Adipocyte (in vitro differentiated cells): ENCODE results near the gene ELK3.
A peak's percentile ranks its signal among the peaks of the same experiment; 100 is the strongest.

Source experiments
- DNase-seq: peaks from one replicate; pipeline ENCODE4 v3.0.0-alpha.2; 2015; ENCODE audit warnings: low read depth
- H3K27me3 ChIP-seq: replicated peaks from 2 replicates; pipeline ENCODE4 v1.7.0; 2013; ENCODE audit warnings: mild to moderate bottlenecking, low read length, moderate library complexity; ENCODE audit not compliant: control insufficient read depth, insufficient read depth
- H3K36me3 ChIP-seq: 2 replicates; pipeline ENCODE4 v1.7.0; 2013; ENCODE audit warnings: low read length, mild to moderate bottlenecking, moderate library complexity; ENCODE audit not compliant: control insufficient read depth, insufficient read depth, severe bottlenecking
- H3K4me1 ChIP-seq: 2 replicates; pipeline ENCODE4 v1.7.0; 2013; ENCODE audit warnings: mild to moderate bottlenecking, low read length, moderate library complexity; ENCODE audit not compliant: control insufficient read depth, insufficient read depth
- H3K4me3 ChIP-seq: 2 replicates; pipeline ENCODE4 v1.7.0; 2013; ENCODE audit warnings: mild to moderate bottlenecking, low read length, moderate library complexity
- H3K9ac ChIP-seq: 2 replicates; pipeline ENCODE4 v1.7.0; 2013; ENCODE audit warnings: mild to moderate bottlenecking, low read length, moderate library complexity
- H3K9me3 ChIP-seq: 2 replicates; pipeline ENCODE4 v1.7.0; 2013; ENCODE audit warnings: mild to moderate bottlenecking, low read length, moderate library complexity; ENCODE audit not compliant: control insufficient read depth

ELK3 gene

GRCh38 chr12:96193725-96194575, at the start of gene ELK3:
ELK3 (plus strand) TSS chr12:96194375.
- Histone ChIP-seq H3K4me3 (peak within 1 kb of the TSS; percentile 97), H3K9ac (peak within 1 kb of the TSS; percentile 95), H3K4me1 (peaks cover 23% of the 10 kb centered on the region), H3K36me3 (no peaks in the 10 kb centered on the region), H3K27me3 (no peaks in the 10 kb centered on the region), H3K9me3 (no peaks in the 10 kb centered on the region)
- DNase-seq, result peak; percentile 80

GRCh38 chr12:96146747-96147146, 47.4 kb upstream of the ELK3 start:
- Histone ChIP-seq H3K27me3 (no peaks in the 10 kb centered on the region), H3K36me3 (no peaks in the 10 kb centered on the region), H3K9ac (no peak overlapping the region), H3K4me1 (no peaks in the 10 kb centered on the region), H3K4me3 (no peak overlapping the region), H3K9me3 (no peaks in the 10 kb centered on the region)
- no peak for DNase-seq

- no peaks in the 10 kb centered on the region for H3K27me3 ChIP-seq
- DNase-seq, result no peak
- H3K4me1 ChIP-seq, result no peaks in the 10 kb centered on the region
- no peak overlapping the region for H3K4me3 ChIP-seq
- H3K9ac ChIP-seq, result no peak overlapping the region
- no peaks in the 10 kb centered on the region for H3K36me3 ChIP-seq
- no peaks in the 10 kb centered on the region for H3K9me3 ChIP-seq
Observed at GRCh38 chr12:96150442-96150841, 43.7 kb upstream of the ELK3 start.

DNA sequence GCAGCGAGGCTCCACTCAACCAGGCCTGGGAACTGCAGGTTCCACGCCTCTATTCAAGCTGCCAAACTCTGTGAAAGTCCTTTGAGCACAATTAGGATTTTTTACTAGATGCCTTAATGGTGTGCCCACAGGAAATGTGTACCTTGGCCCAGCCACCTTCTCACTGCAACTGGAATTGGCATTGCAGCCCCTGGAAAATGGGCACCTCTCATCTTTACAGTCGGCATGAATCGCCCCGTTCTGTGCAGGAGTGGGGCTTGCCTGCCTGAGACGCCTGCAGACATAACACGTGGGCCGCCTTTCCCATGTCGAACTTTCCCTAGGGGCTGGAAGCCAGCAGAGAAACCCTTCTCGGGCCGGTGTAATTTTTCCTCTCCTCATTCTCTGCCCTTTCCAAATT, 42.0 kb upstream of the ELK3 start:
- no peak overlapping the region for H3K4me3 ChIP-seq
- no peaks in the 10 kb centered on the region for H3K27me3 ChIP-seq
- no peaks in the 10 kb centered on the region for H3K36me3 ChIP-seq
- no peaks in the 10 kb centered on the region for H3K4me1 ChIP-seq
- H3K9me3 ChIP-seq, result no peaks in the 10 kb centered on the region
- no peak overlapping the region for H3K9ac ChIP-seq
- DNase-seq, result no peak

DNA sequence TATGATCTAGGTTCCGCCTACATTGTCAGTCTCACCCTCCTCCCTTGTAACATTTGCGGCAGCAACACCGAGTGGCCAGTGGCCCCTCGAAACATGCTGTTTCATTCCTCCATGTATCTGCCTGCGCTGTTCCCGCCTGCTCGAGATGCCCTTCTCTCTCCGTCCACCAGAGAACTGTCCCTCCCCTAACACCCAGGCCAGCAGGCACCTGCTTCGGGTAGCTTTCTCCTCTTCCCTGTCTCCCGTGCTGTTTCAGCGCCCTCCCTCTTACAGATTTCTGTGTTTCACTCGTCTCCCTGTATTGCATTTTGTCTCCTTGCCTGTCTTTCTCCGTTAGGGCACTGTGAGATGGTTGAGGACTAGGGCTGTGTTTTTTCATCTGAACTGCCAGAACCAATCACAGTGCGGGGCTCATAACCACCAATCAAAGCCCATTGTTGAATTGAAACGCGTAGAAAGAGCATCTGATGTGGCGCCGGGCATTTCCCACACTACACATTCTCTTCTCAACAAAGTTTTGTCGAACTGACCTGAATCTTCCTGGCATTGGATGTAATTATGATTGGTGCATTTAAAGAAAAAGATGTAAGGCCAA, 40.9 kb upstream of the ELK3 start:
- Histone ChIP-seq H3K4me1 (no peaks in the 10 kb centered on the region), H3K27me3 (no peaks in the 10 kb centered on the region), H3K36me3 (no peaks in the 10 kb centered on the region), H3K4me3 (no peak overlapping the region), H3K9me3 (no peaks in the 10 kb centered on the region), H3K9ac (no peak overlapping the region)
- DNase-seq, result no peak

DNA sequence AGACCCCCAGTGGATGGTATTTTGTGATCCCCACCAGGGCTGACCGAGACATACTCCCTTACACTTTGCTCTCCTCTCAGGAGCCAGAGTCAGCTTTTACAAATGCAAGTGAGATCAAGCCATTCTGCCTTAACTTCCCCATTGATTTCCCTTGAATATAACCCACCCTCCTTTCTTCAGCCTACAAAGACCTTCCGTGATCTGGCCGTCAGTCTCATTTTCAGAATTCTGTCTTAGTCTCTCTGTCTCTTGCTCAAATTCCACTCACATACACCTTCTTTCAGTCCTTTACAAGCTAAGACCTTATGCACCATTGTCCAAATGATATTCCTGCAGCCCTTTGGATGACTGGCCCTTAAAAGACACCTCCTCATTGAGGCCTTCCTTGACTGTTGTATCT, 39.0 kb upstream of the ELK3 start:
- Histone ChIP-seq H3K36me3 (no peaks in the 10 kb centered on the region), H3K27me3 (peaks cover 3% of the 10 kb centered on the region), H3K9me3 (no peaks in the 10 kb centered on the region), H3K4me1 (no peaks in the 10 kb centered on the region), H3K4me3 (no peak overlapping the region), H3K9ac (no peak overlapping the region)
- DNase-seq, result no peak

DNA sequence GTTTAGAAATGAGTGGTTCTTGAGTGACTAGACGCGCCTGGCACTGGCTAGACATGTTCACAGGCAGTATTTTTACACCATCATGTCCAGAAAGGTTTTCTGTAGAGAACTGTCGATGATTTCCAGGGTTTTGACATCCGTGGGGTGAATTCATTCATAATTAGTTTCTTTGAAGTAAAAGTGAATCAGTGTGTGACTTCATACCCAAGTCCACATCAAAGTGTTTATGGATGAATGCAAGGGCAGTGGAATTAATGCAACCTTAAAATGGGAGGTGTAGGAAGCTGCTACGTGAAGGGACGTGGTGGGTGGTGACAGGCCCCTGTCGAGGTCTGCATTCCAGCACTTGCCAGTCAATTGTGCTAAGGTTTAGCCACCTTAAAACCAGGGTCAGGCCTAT, 38.4 kb upstream of the ELK3 start:
- no peak overlapping the region for H3K9ac ChIP-seq
- H3K27me3 ChIP-seq, result peaks cover 4% of the 10 kb centered on the region
- no peak overlapping the region for H3K4me3 ChIP-seq
- no peak for DNase-seq
- no peaks in the 10 kb centered on the region for H3K36me3 ChIP-seq
- H3K9me3 ChIP-seq, result no peaks in the 10 kb centered on the region
- no peaks in the 10 kb centered on the region for H3K4me1 ChIP-seq

- no peaks in the 10 kb centered on the region for H3K4me1 ChIP-seq
- H3K27me3 ChIP-seq, result peaks cover 4% of the 10 kb centered on the region
- H3K9me3 ChIP-seq, result no peaks in the 10 kb centered on the region
- H3K9ac ChIP-seq, result no peak overlapping the region
- no peak for DNase-seq
- no peak overlapping the region for H3K4me3 ChIP-seq
- H3K36me3 ChIP-seq, result no peaks in the 10 kb centered on the region
Observed at GRCh38 chr12:96156211-96156610, 38.0 kb upstream of the ELK3 start.

DNA sequence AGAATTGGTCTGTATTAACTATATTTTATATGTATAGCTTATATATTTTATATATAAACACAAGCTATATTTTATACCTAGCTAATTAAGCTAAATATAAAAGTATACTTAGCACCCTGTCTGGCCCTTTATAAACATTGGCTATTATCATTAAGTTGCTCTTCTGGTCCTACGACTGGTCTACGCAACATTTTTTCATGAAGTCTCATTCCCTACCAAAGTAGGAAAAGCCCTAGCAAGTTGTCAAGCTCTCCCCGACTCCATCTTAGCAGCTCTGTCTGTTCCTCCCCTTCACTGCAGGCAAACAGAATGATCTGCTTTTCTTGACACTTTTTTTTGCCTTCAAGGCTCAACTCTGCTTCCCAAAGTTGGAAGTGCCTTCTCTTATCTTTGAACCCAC, 36.7 kb upstream of the ELK3 start:
- Histone ChIP-seq H3K4me1 (no peaks in the 10 kb centered on the region), H3K9me3 (no peaks in the 10 kb centered on the region)

GRCh38 chr12:96164951-96165811, 29.0 kb upstream of the ELK3 start:
- Histone ChIP-seq H3K9ac (no peak overlapping the region), H3K4me1 (no peaks in the 10 kb centered on the region), H3K36me3 (no peaks in the 10 kb centered on the region), H3K9me3 (no peaks in the 10 kb centered on the region), H3K27me3 (peaks cover under 1% of the 10 kb centered on the region), H3K4me3 (no peak overlapping the region)
- DNase-seq, result no peak

More for the DNA sequence above, 36.7 kb upstream of the ELK3 start:
- no peak for DNase-seq
- H3K9ac ChIP-seq, result no peak overlapping the region
- H3K36me3 ChIP-seq, result no peaks in the 10 kb centered on the region
- H3K27me3 ChIP-seq, result peaks cover 4% of the 10 kb centered on the region
- H3K4me3 ChIP-seq, result no peak overlapping the region

DNA sequence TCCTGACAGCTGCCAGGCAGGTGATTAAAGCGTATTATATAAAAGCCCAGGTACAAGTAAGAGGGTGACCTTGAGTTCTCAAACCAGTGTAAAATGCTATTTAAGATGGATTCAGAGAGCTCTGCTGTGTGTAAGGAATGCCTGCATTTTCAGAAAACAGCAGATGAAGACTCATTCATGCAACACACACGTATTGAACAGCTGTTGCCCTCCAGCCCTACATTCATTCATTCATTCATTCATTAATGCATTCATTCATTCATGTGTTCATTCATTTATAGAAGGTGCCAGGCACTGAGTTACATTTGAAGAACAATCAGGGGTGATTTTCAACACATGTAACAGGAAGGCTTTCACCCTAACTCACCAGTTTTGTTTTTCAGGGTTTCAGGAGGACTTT, 27.4 kb upstream of the ELK3 start:
- H3K9me3 ChIP-seq, result no peaks in the 10 kb centered on the region
- H3K27me3 ChIP-seq, result no peaks in the 10 kb centered on the region
- no peak for DNase-seq
- H3K9ac ChIP-seq, result no peak overlapping the region
- no peak overlapping the region for H3K4me3 ChIP-seq
- H3K36me3 ChIP-seq, result no peaks in the 10 kb centered on the region
- no peaks in the 10 kb centered on the region for H3K4me1 ChIP-seq
